ENCODE measurements around the gene YPEL1.
"Not testable (repeated sequence)": the region's sequence is repeated elsewhere in the genome, so short reads cannot be mapped to it uniquely, and the experiment has no call there.

The YPEL1 gene

DNA sequence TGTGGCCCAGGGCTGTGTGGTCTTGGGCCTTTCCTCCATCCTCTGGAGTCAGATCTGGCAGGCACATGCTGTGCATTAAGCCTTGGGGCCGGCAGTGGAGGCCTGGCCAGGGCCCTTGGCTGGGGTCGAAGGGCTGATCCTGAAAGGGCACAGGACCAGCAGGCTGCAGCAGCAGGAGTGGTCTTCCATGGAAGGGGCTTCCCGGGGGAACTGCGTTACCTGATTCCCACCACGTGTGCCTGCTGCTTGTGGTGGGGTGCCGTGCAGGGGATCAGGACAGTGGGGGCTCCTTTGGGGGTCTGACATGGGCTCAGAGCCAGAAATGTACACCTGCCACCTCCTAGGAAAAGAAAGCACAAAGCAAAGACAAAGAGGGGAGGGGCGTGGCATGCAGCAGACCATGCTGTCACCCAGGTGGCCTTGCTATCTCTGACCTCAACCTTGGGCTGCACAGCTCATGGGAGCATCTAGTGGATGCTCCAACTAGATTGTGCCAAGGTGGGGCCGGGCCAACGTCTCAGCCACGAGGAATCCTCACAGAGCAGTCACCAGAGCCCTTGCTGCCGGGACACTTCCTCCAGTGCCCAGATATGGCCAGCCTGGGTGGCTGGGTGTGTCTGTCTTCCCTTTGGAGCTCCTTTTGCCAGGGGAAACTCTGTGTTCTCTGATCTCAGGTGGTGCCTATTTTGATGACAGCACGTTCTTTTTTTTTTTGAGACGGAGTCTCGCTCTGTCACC, 17.9 kb upstream of the YPEL1 start:
- DNase-seq, result no peak

DNA sequence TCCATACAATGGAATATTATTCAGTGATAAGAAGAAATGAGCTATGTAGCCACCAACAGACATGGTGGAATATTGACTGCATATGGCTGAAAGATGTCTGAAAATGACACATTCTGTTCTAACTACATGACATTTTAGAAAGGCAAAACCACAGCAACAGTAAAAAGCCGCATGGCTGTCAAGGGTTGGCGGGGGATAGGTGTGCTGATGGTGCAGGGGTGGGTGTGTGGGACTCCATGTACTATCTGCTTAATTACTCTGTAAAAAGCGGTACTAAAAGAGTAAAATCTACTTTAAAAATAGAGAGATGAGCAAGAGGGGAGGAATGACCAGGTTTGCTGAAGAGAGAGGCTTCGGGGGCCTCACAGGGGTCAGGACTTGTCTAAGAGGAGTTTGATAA, 16.7 kb upstream of the YPEL1 start:
- no peak for DNase-seq

DNA sequence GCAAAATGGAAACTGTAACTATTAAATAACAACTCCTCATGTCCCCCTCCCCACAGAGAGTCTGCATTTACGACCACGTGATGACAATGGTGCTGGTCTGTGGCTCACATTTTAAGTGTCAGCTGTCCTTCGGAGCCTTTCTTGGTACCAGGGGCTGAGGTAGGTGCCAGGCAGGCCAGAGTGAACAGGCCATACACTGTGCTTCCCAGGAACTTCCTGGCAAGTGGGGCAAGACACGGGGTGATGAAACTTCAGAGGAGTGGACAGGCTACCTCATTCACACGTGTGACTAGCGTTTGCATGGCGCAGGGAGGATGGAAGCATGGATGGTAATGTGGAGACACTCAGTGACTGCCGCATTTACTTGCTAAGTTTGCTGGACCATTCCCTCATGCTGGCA, 10.4 kb upstream of the YPEL1 start:
- no peak for DNase-seq

DNA sequence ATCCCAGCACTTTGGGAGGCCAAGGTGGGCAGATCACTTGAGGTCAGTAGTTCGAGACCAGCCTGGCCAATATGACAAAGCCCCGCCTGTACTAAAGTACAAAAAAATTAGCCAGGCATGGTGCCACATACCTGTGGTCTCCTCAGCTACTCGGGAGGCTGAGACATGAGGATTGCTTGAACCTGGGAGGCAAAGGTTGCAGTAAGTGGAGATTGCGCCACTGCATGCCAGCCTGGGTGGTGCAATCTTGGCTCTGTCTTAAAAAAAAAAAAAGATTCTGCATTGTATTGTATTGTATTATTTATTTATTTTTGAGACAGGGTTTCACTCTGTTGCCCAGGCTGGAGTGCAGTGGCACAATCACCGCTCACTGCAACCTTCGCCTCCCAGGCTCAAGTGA, 9.3 kb upstream of the YPEL1 start:
- DNase-seq, result not testable (repeated sequence)

DNA sequence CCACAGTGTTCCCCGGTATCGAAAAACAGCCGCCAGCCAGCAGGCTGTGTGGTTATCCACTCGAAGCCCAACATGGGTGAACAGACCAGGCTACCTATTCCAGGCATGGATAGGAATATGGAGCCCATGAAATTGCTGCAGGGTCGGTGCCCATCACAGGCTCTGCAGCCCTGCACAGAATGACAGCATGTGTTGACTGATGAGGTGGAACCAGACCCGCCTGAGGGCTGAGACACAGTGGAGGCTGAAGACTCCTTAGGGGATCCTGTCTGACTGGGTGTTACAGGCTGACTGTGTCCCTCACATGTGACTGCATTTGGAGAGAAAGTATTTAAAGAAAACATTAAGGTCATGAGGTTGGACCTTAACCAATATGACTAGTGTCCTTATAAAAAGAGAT, 6.2 kb upstream of the YPEL1 start:
- DNase-seq, result no peak

DNA sequence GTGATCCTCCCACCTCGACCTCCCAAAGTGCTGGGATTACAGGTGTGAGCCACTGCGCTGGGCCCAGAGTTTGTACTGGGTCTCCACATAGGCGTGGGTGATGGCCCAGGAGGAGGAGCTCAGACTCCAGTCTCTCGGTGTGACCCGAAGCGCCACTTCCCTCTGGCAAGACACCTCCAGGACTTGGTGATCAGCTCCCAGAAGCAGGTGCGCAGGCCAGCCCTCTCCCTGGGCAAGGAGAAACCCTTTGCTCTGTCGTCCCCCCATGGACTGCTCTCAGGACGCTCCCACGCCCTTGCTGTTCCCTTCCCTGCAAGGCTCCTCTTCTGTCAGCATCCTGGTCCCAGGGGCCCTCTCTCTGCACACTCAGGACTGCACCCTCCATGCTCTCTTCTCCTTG, 5.5 kb upstream of the YPEL1 start:
- DNase-seq, result no peak

DNA sequence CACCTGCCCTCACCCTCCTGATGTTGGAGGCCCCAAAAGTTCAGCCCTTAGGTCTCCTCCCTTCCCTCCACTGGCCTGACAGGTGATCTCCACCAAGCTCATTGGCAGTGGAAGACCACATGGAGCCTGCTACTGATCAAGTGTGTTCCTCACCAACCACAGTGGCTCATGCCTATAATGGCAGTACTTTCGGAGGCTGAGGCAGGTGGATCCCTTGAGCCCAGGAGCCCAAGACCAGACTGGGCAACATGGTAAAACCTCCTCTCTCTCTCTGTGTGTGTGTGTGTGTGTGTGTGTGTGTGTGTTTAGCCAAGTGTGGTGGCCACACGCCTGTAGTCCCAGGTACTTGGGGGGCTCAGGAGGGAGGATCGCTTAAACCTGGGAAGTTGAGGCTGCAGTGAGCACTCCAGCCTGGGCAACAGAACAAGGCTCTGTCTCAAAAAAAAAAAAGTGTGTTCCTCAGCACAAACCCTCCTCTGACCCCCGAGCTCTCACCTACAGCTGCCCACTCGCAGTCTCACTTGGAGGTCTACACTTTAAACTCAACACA, 4.3 kb upstream of the YPEL1 start:
- DNase-seq, result no peak

DNA sequence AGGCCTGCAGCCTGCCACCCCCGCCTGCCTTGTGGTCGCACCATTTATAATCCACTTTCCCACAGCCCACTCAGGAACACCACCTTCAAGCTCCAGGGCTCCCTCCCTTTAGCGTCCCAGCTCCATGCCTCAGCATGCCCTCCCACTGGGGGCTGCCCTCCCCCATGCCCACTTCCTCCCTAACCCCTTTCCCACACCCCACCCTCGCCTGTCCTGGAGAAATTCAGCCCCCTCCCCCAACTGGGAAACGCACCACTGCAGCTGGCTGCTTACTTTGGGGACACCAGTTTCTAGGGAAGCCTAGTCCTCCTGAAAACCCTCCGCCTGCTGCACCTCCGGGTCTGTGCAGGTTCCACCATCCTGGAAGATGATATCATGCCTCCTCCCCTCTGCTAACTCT, 3.4 kb upstream of the YPEL1 start:
- no peak for DNase-seq

DNA sequence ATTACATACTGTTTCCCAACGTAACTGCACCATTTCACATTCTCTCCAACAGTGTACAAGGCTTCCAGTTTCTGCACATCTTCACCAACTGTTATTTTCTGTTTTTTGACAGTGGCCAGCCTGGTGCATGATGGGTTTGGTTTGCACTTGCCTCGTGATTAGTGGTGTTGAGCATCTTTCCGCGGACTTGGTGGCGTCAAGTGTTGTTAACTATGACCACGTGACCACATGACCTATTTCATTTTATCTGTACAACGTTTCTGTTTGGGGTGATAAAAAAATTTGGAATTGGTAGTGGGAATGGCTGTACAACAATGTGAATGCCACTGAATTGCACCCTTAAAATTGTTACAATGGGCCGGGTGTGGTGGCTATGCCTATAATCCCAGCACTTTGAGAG, 2.5 kb upstream of the YPEL1 start:
- DNase-seq, result no peak

DNA sequence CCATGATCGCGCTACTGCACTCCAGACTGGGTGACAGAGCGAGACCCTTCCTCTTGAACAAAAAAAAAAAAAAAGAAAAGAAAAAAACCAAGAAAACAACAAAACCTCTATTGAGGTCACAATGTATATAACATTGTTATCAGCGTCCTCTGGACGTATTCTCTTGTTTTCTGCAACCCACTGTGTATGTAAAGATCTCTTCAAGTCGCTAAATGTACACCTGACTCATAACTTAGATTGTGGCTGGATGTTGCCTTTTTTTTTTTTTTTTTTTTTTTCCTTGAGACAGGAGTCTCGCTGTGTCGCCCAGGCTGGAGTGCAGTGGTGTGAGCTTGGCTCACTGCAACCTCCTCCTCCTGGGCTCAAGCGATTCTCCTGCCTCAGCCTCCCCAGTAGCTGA, 1.4 kb upstream of the YPEL1 start:
- no peak for DNase-seq

DNA sequence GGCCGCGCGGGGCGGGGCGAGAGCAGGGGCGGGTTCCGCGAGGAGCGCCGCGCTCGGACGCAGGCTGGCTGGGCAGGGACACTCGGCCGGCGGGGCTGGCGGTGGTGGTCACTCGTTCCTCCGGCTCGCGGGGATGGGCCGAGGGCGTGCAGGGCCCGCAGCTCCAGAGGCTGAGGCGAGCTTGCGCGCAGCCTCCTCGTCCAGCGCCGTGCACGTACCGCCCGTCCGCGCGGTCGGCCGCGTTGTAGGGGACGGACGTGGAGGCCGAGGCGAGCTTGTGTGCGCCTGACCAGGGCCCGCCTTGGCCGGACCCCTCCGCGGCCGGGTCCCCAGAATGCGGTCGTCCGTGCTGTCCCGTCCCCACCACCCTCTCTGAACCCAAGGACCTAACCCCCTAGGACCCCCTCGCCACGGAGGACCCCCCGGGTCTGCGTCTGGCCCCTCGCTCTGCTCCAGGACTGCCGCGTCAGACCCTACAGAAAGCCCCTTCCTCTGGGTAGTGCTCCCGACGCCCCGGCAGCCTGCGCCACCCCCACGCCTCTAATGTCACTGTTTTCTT, 569 bp upstream of the YPEL1 start:
- DNase-seq, result no peak

DNA sequence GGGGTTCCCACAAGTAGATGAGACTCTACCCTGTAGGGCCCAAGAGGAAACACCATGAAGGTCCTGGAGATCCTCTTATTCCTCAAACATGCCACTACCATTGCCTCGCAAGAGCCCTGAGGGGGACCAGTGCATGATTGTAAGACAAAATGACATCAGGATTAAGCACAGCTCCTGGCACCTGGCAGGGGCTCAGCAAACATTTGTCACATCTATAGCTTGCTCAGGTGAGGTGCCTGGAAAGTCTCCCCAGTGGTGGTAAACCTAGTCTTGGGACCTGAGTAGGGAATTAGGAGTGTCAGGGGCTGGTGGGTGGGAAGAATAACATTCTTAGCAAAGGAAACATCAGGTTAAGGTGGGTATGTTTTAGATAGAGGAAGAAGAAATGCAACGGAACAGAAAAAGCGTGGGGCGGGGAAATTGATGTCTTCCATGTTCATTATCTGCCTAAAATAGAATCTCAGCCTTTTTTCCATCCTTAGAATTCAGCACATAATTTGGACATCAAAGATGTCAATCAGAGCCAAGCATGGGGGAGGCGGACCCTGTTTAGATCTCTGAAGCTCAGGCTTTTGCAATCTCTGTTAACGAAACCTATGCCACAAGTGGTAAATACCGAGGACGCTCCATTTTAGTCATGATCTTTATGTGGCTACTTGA, 924 bp downstream of the YPEL1 start:
- no peak for DNase-seq

DNA sequence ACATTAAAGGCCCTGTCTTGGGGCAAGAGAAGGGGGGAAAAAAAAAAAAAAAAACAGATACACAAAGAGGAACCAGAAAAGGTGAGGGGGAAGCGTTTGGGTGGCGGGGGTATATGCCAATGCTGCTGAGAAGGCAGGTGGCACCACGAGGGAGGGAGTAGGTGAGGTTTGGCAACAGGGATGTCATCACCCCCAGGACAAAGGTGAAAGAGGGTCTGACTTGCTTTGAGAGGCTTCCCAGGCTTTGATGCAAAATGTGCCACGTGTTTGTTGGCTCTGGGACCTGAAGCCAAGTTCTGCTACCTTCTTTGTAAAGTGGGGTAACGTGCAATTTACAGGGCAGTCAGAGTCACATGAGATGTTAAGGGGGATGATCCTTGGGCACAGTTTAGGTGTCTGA, 4.1 kb downstream of the YPEL1 start:
- DNase-seq, result no peak

DNA sequence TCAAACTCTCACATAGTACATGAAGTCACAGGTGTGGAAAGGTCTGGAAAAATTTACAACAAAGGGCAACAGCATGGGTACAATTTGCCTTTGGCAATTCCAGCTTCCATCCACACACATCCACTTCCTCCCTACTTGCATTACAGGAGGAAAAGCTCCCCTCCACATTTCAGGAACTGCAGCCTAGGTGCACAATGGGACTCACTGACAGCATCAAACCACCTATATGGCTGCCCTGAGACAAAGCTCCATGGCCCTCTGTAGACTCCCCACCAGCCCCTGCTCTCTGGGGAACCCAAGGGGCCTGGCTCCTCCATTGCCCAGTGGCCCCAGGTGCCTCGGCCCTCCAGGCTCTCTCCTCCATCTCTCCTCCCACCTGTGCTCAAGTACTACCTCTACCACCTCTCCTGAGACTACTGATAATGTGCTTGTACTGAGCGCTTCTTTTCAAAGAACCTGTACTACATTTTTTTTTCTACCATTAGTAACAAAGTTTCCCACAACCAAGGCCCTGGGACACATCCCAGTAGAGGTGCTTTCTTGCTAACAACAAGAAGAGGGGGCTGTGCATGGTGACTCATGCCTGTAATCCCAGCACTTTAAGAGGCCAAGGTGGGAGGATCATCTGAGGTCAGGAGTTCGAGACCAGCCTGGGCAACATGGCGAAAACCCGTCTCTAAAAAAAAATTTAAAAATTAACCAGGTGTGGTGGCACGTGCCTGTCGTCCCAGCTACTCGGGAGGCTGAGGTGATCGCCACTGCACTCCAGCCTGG, 4.9 kb downstream of the YPEL1 start:
- DNase-seq, result no peak

DNA sequence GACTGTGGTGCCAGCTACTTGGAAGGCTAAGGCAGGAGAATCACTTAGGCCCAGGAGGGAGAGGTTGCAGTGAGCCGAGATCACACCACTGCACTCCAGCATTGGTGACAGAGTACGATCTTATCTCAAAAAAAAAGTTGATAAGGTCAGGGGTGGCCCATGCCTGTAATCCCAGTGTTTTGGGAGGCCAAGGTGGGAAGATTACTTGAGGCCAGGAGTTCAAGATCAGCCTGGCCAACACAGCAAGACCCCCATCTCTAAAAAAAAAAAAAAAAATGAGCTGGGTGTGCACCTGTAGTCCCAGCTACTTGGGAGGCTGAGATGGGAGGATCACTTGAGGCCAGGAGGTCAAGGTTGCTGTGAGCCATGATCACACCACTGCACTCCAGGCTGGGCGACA, 6.4 kb downstream of the YPEL1 start:
- not testable (repeated sequence) for DNase-seq

DNA sequence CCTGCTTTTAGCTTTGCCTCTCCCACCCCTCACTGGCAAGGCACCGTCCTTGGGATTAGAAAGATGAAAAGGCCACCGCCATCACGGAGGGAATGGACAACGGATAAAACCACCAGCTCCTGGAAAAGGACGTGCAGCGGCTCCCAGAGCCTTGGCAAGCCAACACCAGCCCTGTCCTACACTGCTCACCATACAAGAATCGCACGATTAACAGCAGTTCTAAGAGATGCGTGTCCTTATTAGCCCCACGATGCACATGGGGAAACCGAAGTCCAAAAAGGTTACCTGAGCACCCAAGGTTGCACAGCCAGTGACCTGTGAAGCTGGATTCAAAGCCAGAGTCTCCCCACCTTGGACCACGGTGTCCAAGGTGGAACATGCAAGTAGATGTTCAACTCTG, 7.3 kb downstream of the YPEL1 start:
- DNase-seq, result no peak

DNA sequence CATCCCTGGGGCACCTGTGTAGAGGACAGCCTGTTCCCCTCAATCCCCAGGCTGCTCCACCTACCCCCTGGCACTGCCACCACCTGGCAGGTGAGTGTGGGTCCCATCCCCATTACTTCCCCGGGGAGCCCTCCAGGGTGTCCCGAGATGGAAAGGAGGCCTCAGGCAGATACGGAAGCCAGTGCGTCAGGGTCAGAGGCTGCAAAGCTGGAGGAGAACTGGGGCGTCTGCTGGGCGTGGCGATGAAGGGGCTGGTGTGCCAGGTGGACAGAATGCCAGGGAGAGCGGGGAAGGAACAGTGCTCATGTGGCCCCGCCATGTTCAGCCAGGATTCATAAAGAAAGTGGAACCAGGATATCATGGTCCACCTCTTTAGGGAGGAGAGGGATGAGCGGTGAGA, 7.8 kb downstream of the YPEL1 start:
- no peak for DNase-seq

DNA sequence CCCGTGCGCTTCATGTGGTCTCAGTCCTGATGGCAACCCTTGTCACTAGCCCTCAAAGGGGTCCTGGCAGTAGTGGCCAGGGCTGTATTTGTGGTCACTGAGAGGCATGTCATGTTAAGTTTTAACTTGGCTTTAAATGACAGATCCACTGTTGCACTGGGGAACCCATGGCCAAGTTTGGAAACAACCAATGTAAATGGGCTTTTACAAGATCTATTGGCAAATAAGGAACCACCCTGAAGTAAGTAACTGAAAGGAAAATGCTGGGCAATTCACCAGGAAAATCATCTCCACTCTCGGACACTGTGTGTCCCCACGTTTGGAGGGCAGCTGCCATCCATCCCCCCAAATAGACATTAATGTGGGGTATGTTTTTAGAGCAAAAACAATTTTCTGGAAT, 8.4 kb downstream of the YPEL1 start:
- no peak for DNase-seq

DNA sequence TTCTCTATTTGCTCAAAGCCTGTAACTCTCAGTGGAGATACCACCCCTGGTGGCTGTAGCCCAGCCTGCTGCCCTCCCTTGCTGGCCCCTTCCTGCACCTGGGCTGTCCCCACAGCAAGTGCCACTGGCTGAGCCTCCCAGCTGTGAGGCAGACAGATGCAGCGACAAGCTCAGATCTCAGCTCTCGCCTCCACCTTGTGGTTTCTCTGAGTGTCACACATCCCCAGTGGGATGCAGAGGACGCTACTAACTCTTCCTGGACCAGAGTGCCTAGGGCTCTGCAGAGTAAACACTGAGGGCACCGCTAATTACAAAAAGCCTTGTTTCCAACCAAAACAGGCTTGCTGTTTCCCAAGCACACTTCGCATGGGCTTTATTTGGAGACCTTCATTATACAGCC, 8.9 kb downstream of the YPEL1 start:
- DNase-seq, result peak; percentile 23

DNA sequence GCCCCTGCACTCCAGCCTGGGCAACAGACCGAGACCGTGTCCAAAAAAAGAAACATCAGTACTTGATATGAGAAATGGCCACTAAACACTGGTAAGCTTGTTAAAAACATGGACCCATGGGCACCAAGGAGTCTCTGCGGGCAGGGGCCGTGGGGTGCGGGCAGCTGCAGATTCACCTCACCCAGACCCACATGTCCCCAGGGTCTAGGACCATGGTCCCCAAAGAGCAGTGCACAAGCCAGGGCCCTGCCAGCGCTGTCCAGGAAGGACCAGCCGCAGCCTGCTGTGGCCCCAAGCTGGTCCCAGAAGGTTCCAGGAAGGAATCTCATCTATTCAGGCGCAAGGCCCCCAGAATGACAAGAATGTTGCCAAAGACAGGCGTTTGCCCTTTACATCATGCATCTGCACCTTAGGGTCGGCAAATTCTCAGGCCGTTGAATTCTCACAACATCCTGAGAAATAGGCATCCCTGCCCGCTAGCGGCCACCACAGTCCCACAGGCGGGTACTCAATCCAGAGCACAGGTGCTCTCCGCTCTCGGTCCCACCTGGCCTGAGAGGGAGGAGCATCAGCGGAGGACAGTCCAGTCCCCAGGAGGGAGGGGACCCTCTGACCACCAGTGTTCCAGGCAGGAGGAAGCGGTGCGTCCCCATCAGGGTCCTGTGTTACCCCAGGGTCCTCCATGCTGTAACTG, 9.5 kb downstream of the YPEL1 start:
- DNase-seq, result no peak

DNA sequence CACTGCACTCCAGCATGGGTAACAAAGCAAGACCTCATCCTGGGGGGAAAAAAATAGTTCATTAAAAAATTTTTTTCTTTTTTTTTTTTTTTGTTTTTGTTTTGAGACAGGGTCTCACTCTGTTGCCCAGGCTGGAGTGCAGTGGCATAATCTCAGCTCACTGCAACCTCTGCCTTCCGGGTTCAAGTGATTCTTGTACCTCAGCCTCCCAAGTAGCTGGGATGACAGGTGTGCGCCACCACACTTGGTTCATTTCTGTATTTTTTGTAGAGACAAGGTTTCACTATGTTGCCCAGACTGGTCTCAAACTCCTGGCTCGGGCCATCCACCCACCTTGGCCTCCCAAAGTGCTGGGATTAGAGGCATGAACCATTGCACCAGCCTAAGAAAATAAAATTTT, 11.1 kb downstream of the YPEL1 start:
- not testable (repeated sequence) for DNase-seq

DNA sequence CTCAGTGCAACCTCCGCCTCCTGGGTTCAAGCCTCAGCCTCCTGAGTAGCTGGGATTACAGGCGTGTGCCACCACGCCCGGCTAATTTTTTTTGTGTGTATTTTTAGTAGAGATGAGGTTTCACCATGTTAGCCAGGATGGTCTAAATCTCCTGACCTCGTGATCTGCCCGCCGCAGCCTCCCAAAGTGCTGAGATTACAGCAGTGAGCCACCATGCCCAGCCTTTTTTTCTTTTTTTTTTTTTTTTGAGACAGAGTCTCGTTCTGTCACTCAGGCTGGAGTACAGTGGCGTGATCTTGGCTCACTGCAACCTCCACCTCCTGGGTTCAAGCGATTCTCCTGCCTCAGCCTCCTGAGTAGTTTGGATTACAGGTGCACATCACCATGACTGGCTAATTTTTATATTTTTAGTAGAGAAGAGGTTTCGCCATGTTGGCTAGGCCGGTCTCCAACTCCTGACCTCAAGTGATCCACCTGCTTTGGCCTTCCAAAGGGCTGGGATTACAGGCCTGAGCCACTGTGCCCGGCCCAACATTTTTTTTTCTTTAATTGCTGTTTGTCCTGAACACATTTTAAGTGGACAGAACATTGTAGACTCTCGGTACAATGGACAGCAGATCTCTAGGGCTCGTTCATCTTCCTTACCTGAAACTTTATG, 14.3 kb downstream of the YPEL1 start:
- not testable (repeated sequence) for DNase-seq

Data from NCI-H524 treated with DMSO at 0.1 percent for 48 hours (cell line).